Large intestine (tissue), 3 donors: ENCODE results near the gene TMC6. TPM values are rescaled to one million over a fixed set of nuclear protein-coding genes. Genes with fewer than 3 reads are reported as not detected.
"Not testable (repeated sequence)": the region's sequence is repeated elsewhere in the genome, so short reads cannot be mapped to it uniquely, and the experiment has no call there.

Source experiments
- DNase-seq, 2 donors: peaks; one replicate each; pipeline versions ENCODE4 v3.0.0 to v3.0.0-alpha.2; 2013
- H3K27ac ChIP-seq: one replicate; pipeline ENCODE4 v1.5.1; 2013; ENCODE audit warnings: low read length
- H3K27me3 ChIP-seq: 2 replicates; pipeline ENCODE4 v1.6.1; 2013; ENCODE audit warnings: low read length; ENCODE audit not compliant: control insufficient read depth, insufficient read depth
- H3K36me3 ChIP-seq: 2 replicates; pipeline ENCODE4 v1.6.1; 2013; ENCODE audit warnings: low read length; ENCODE audit not compliant: control insufficient read depth, insufficient read depth
- H3K4me1 ChIP-seq: one replicate; pipeline ENCODE4 v1.6.1; 2013; ENCODE audit warnings: low read length; ENCODE audit not compliant: control insufficient read depth, insufficient read depth
- H3K4me3 ChIP-seq: one replicate; pipeline ENCODE4 v1.5.1; 2013; ENCODE audit warnings: low read length
- H3K9me3 ChIP-seq: one replicate; pipeline ENCODE4 v1.6.1; 2013; ENCODE audit warnings: mild to moderate bottlenecking, low read depth, low read length, moderate library complexity; ENCODE audit not compliant: control insufficient read depth
- WGBS: methylation state at CpG from one replicate; pipeline ENCODE4 v1.1.5; 2013; ENCODE audit warnings: low lambda C conversion rate; ENCODE audit not compliant: insufficient coverage; 5-methylcytosine and 5-hydroxymethylcytosine counted together
- polyA plus RNA-seq: library from polyadenylated mRNA; unstranded; fragments of 120-200 nt; gene quantifications from one replicate; pipeline ENCODE4 v1.2.1, GENCODE V29; 2013

Gene TMC6
- polyA plus RNA-seq, 1 donor, result 69.9 TPM

GRCh38 chr17:78143214-78144146 is 14.9 kb upstream of the TMC6 start:
- peak overlapping the region; percentile 92 for H3K27ac ChIP-seq
- H3K27me3 ChIP-seq, result no peaks in the 10 kb centered on the region
- H3K36me3 ChIP-seq, result no peaks in the 10 kb centered on the region
- peaks cover 4% of the 10 kb centered on the region for H3K9me3 ChIP-seq
- H3K4me1 ChIP-seq, result peaks cover 70% of the 10 kb centered on the region
- no peak overlapping the region for H3K4me3 ChIP-seq
- no peak for DNase-seq
- no CpG with 5 or more reads among the region's 21 CpGs for WGBS

GRCh38 chr17:78142119-78142861 is 13.7 kb upstream of the TMC6 start:
- no peaks in the 10 kb centered on the region for H3K36me3 ChIP-seq
- H3K27ac ChIP-seq, result peak overlapping the region; percentile 41
- WGBS, result no CpG with 5 or more reads among the region's 16 CpGs
- H3K9me3 ChIP-seq, result peaks cover 4% of the 10 kb centered on the region
- H3K4me1 ChIP-seq, result peaks cover 65% of the 10 kb centered on the region
- H3K4me3 ChIP-seq, result no peak overlapping the region
- DNase-seq, result peak in 1 of 2 donors; percentile 74
- H3K27me3 ChIP-seq, result no peaks in the 10 kb centered on the region

- Histone ChIP-seq H3K4me3 (no peak overlapping the region), H3K27me3 (no peaks in the 10 kb centered on the region), H3K36me3 (no peaks in the 10 kb centered on the region), H3K4me1 (peaks cover 63% of the 10 kb centered on the region), H3K27ac (peak overlapping the region; percentile 41), H3K9me3 (peaks cover 4% of the 10 kb centered on the region)
- no CpG with 5 or more reads among the region's 20 CpGs for WGBS
- no peak for DNase-seq
Observed at GRCh38 chr17:78141437-78142118, 13.0 kb upstream of the TMC6 start.

- peak; percentile 98 for DNase-seq
- Histone ChIP-seq H3K9me3 (peaks cover 4% of the 10 kb centered on the region), H3K27me3 (no peaks in the 10 kb centered on the region), H3K27ac (peak overlapping the region; percentile 50), H3K4me1 (peaks cover 53% of the 10 kb centered on the region), H3K4me3 (peak overlapping the region; percentile 41), H3K36me3 (no peaks in the 10 kb centered on the region)
- WGBS, result no CpG with 5 or more reads among the region's 58 CpGs
Observed at GRCh38 chr17:78140169-78141051, 11.9 kb upstream of the TMC6 start.

GRCh38 chr17:78139861-78140168 is 11.3 kb upstream of the TMC6 start:
- DNase-seq, H3K27ac ChIP-seq, H3K36me3 ChIP-seq, H3K4me3 ChIP-seq, H3K27me3 ChIP-seq, H3K9me3 ChIP-seq: not testable (repeated sequence)
- H3K4me1 ChIP-seq, result peaks cover 47% of the 10 kb centered on the region
- WGBS, result 90% methylated on average over 10 of the region's 12 CpGs

- Histone ChIP-seq H3K4me1 (peaks cover 33% of the 10 kb centered on the region), H3K4me3 (no peak overlapping the region), H3K36me3 (no peaks in the 10 kb centered on the region), H3K27me3 (no peaks in the 10 kb centered on the region), H3K9me3 (peaks cover 4% of the 10 kb centered on the region), H3K27ac (no peak overlapping the region)
- DNase-seq, result no peak
- no CpG with 5 or more reads among the region's 17 CpGs for WGBS
Observed at GRCh38 chr17:78138204-78139060, 9.9 kb upstream of the TMC6 start.

- Histone ChIP-seq H3K9me3 (peaks cover 4% of the 10 kb centered on the region), H3K4me1 (peaks cover 30% of the 10 kb centered on the region), H3K27ac (peak overlapping the region; percentile 29), H3K27me3 (no peaks in the 10 kb centered on the region), H3K36me3 (no peaks in the 10 kb centered on the region), H3K4me3 (no peak overlapping the region)
- DNase-seq, result no peak
- WGBS, result no CpG with 5 or more reads among the region's 26 CpGs
Observed at GRCh38 chr17:78137392-78138203, 9.0 kb upstream of the TMC6 start.

GRCh38 chr17:78135858-78136500 is 7.4 kb upstream of the TMC6 start:
- H3K9me3 ChIP-seq, result peaks cover 10% of the 10 kb centered on the region
- H3K27ac ChIP-seq, result no peak overlapping the region
- H3K27me3 ChIP-seq, result peaks cover 7% of the 10 kb centered on the region
- no peak for DNase-seq
- 94% methylated on average over 2 of the region's 9 CpGs for WGBS
- no peak overlapping the region for H3K4me3 ChIP-seq
- H3K36me3 ChIP-seq, result no peaks in the 10 kb centered on the region
- peaks cover 27% of the 10 kb centered on the region for H3K4me1 ChIP-seq
